NT2/D1 (cell line): ENCODE measurements around the gene MRTFB.

ENCODE experiments used
- DNase-seq: peaks from one replicate; pipeline ENCODE4 v3.0.0-alpha.2; 2011; ENCODE audit warnings: low read depth, low spot score
- H3K27me3 ChIP-seq: 2 replicates; pipeline ENCODE4 v1.6.0; 2011; ENCODE audit warnings: mild to moderate bottlenecking; ENCODE audit not compliant: insufficient read length, insufficient read depth
- H3K36me3 ChIP-seq: 2 replicates; pipeline ENCODE4 v1.6.1; 2011; ENCODE audit warnings: mild to moderate bottlenecking, low read length, mixed read lengths; ENCODE audit not compliant: insufficient read depth, insufficient read length
- H3K4me1 ChIP-seq: 2 replicates; pipeline ENCODE4 v1.5.1; 2011; ENCODE audit not compliant: insufficient read depth, insufficient read length
- H3K4me3 ChIP-seq: 2 replicates; pipeline ENCODE4 v1.5.1; 2011; ENCODE audit warnings: low read depth; ENCODE audit not compliant: insufficient read length
- H3K9ac ChIP-seq: 2 replicates; pipeline ENCODE4 v1.6.0; 2011; ENCODE audit warnings: low read depth; ENCODE audit not compliant: insufficient read length
- H3K9me3 ChIP-seq: 2 replicates; pipeline ENCODE4 v1.5.1; 2011; ENCODE audit warnings: mild to moderate bottlenecking, low read length; ENCODE audit not compliant: insufficient read depth
- SUZ12 ChIP-seq: IDR thresholded peaks from 2 replicates; pipeline ENCODE4 v1.6.1; 2011; ENCODE audit not compliant: insufficient read length, insufficient read depth; ENCODE audit errors: extremely low read depth
- YY1 ChIP-seq: IDR thresholded peaks from 2 replicates; pipeline ENCODE4 v1.6.1; 2011; ENCODE audit not compliant: insufficient read length, insufficient read depth
- ZNF274 ChIP-seq: IDR thresholded peaks from 2 replicates; pipeline ENCODE4 v1.6.1; 2011; ENCODE audit warnings: mild to moderate bottlenecking, low read depth, low read length

MRTFB gene

DNA sequence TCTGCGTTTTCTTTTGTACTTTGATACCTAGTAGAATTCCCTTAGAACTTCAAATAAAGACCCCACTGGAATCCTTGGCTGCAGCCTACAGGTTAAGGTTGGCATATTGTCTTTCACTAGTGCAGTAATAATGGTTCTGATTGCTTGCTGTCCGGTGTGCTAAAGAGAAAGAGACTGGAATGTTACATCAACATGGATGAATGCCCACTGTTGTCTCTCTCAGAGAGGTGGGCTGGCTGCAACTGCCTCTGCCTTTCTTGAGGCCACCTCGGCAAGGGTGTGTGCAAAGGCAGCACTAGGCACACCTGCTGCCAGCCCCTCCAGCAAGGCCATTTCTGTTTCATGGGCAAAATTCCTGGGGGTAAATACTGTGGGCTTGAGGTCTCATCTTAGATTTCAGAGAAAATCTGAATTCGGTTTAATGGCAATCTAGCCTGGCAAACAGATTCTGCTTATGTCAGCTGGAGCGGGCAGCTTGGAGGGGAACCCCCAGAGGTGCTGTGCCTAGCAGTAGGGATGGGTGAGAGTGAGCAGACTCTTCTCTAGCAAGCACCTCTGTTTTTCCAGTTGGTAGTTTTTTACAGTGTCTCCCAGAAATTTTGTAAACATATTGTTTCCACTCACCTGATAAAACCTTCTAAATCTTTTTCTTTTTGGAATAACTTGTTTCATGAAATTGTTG is 54.0 kb downstream of the MRTFB start:
- no peak for TF ChIP-seq ZNF274
- TF ChIP-seq YY1: no peak
- Histone ChIP-seq H3K27me3 (no peaks in the 10 kb centered on the region), H3K4me3 (no peak overlapping the region), H3K4me1 (no peaks in the 10 kb centered on the region), H3K36me3 (no peaks in the 10 kb centered on the region), H3K9ac (no peak overlapping the region), H3K9me3 (no peaks in the 10 kb centered on the region)
- no peak for DNase-seq

GRCh38 chr16:14125708-14126107 is 54.6 kb downstream of the MRTFB start:
- H3K36me3 ChIP-seq: no peaks in the 10 kb centered on the region
- H3K9ac ChIP-seq: no peak overlapping the region
- H3K27me3 ChIP-seq: no peaks in the 10 kb centered on the region
- no peak overlapping the region for H3K4me3 ChIP-seq
- TF ChIP-seq YY1 (no peak), ZNF274 (no peak), SUZ12 (no peak)
- no peak for DNase-seq
- no peaks in the 10 kb centered on the region for H3K4me1 ChIP-seq
- H3K9me3 ChIP-seq: peaks cover 4% of the 10 kb centered on the region; the same call in 1 of the 2 replicates

DNA sequence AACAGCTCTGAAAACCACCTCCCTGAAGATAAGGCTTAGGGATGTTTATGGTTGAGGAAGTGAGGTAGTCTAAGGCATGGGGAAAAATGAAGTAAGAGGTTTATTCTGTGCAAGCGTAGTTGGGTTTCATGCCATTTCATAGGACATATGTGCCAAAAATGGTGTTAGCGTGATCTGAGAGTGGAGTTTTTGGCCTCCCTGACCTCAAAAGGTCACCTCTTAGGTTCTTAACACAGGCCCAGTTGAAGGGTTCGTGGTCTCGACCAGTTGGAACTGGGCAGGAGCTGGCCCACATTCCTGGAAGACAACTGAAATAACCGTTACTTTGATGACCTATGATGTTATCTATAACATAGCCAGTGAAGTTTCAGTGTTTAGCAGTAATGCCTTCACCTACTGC is 57.0 kb downstream of the MRTFB start:
- Histone ChIP-seq H3K4me3 (no peak overlapping the region), H3K36me3 (no peaks in the 10 kb centered on the region), H3K4me1 (no peaks in the 10 kb centered on the region), H3K9ac (no peak overlapping the region), H3K9me3 (peaks cover 5% of the 10 kb centered on the region; the same call in 1 of the 2 replicates), H3K27me3 (no peaks in the 10 kb centered on the region)
- DNase-seq: no peak
- TF ChIP-seq ZNF274 (no peak), SUZ12 (no peak), YY1 (no peak)

- TF ChIP-seq SUZ12 (no peak), ZNF274 (no peak), YY1 (no peak)
- no peak for DNase-seq
- H3K4me1 ChIP-seq: no peaks in the 10 kb centered on the region
- no peaks in the 10 kb centered on the region for H3K27me3 ChIP-seq
- no peak overlapping the region for H3K4me3 ChIP-seq
- peaks cover 5% of the 10 kb centered on the region; the same call in 1 of the 2 replicates for H3K9me3 ChIP-seq
- H3K9ac ChIP-seq: no peak overlapping the region
- no peaks in the 10 kb centered on the region for H3K36me3 ChIP-seq
Measured at GRCh38 chr16:14129502-14129901, 58.4 kb downstream of the MRTFB start.

- Histone ChIP-seq H3K36me3 (no peaks in the 10 kb centered on the region), H3K9ac (no peak overlapping the region), H3K9me3 (peaks cover 5% of the 10 kb centered on the region; the same call in 1 of the 2 replicates), H3K27me3 (no peaks in the 10 kb centered on the region), H3K4me1 (no peaks in the 10 kb centered on the region), H3K4me3 (no peak overlapping the region)
- no peak for DNase-seq
- TF ChIP-seq YY1 (no peak), SUZ12 (no peak), ZNF274 (no peak)
Measured at GRCh38 chr16:14131774-14132695, 60.9 kb downstream of the MRTFB start.

- no peaks in the 10 kb centered on the region for H3K36me3 ChIP-seq
- TF ChIP-seq YY1 (no peak), SUZ12 (no peak), ZNF274 (no peak)
- H3K4me3 ChIP-seq: no peak overlapping the region
- H3K27me3 ChIP-seq: no peaks in the 10 kb centered on the region
- DNase-seq: no peak
- no peaks in the 10 kb centered on the region for H3K4me1 ChIP-seq
- H3K9me3 ChIP-seq: peaks cover 5% of the 10 kb centered on the region; the same call in 1 of the 2 replicates
- no peak overlapping the region for H3K9ac ChIP-seq
Measured at GRCh38 chr16:14132696-14133048, 61.6 kb downstream of the MRTFB start.

DNA sequence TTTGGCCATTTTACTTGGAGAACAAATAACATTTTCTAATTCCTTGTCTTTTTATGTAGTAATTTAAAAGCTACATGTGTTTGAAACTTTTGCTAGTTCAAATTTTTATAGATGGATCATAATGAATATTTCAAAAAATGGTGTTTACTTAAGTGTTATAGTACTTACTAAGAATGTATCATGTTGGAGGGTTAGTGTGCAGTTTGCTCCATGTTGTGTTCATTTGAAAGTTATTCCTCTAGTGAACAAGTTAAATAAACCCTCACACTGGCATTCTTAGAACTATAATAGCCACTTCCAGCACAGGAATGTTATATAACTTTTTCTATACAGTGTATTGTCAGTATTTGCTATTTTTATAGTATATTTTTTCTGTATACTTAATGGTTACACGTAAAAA is 62.8 kb downstream of the MRTFB start:
- H3K36me3 ChIP-seq: no peaks in the 10 kb centered on the region
- H3K4me1 ChIP-seq: no peaks in the 10 kb centered on the region
- H3K9me3 ChIP-seq: peaks cover 12% of the 10 kb centered on the region; the same call in 1 of the 2 replicates
- H3K9ac ChIP-seq: no peak overlapping the region
- no peaks in the 10 kb centered on the region for H3K27me3 ChIP-seq
- no peak for TF ChIP-seq ZNF274
- no peak overlapping the region for H3K4me3 ChIP-seq
- no peak for DNase-seq
